H9 (cell line): ENCODE data around the gene FAM72D. TPM values are rescaled to one million over a fixed set of nuclear protein-coding genes. Genes with fewer than 3 reads are reported as not detected.
"Not testable (repeated sequence)": the region's sequence is repeated elsewhere in the genome, so short reads cannot be mapped to it uniquely, and the experiment has no call there.

Source experiments
- DNase-seq: peaks from one replicate; pipeline ENCODE4 v3.0.0-alpha.2; 2017
- H2AFZ ChIP-seq: one replicate; pipeline ENCODE4 v1.6.1; 2013; ENCODE audit warnings: mild to moderate bottlenecking, low read length, control low read depth, moderate library complexity
- H2AK5ac ChIP-seq: 2 replicates; pipeline ENCODE4 v1.6.1; 2013; ENCODE audit warnings: low read length, control low read depth, mixed read lengths; ENCODE audit not compliant: insufficient read length
- H2BK120ac ChIP-seq: one replicate; pipeline ENCODE4 v1.6.1; 2013; ENCODE audit warnings: low read depth, mild to moderate bottlenecking, low read length, control low read depth, inconsistent platforms; ENCODE audit not compliant: poor library complexity, severe bottlenecking
- H2BK12ac ChIP-seq: 2 replicates; pipeline ENCODE4 v1.6.1; 2013; ENCODE audit warnings: low read length, control low read depth, mixed read lengths, low read depth; ENCODE audit not compliant: insufficient read length
- H2BK15ac ChIP-seq: 2 replicates; pipeline ENCODE4 v1.6.1; 2013; ENCODE audit warnings: low read depth, low read length, control low read depth
- H2BK20ac ChIP-seq: one replicate; pipeline ENCODE4 v1.6.1; 2013; ENCODE audit warnings: low read depth, mild to moderate bottlenecking, low read length, control low read depth, inconsistent platforms; ENCODE audit not compliant: poor library complexity, severe bottlenecking
- H2BK5ac ChIP-seq: 2 replicates; pipeline ENCODE4 v1.6.1; 2013; ENCODE audit warnings: low read length, control low read depth, mixed read lengths; ENCODE audit not compliant: insufficient read length
- H3K14ac ChIP-seq: 2 replicates; pipeline ENCODE4 v1.6.1; 2013; ENCODE audit warnings: low read length, control low read depth; ENCODE audit not compliant: insufficient read depth
- H3K18ac ChIP-seq: 2 replicates; pipeline ENCODE4 v1.6.1; 2013; ENCODE audit warnings: low read depth, mild to moderate bottlenecking, mixed read lengths, low read length, control low read depth; ENCODE audit not compliant: insufficient read length
- H3K23ac ChIP-seq: 2 replicates; pipeline ENCODE4 v1.6.1; 2013; ENCODE audit warnings: low read length, control low read depth, mixed read lengths, low read depth; ENCODE audit not compliant: insufficient read length
- H3K23me2 ChIP-seq: 2 replicates; pipeline ENCODE4 v1.6.1; 2013; ENCODE audit warnings: low read depth, mild to moderate bottlenecking, mixed read lengths, low read length, control low read depth; ENCODE audit not compliant: insufficient read length, poor library complexity, severe bottlenecking
- H3K27ac ChIP-seq: 2 replicates; pipeline ENCODE4 v1.5.1; 2013; ENCODE audit warnings: low read length, control low read depth, mixed read lengths, low read depth; ENCODE audit not compliant: insufficient read length
- H3K27me3 ChIP-seq: 2 replicates; pipeline ENCODE4 v1.6.1; 2013; ENCODE audit warnings: low read length, control low read depth, inconsistent platforms; ENCODE audit not compliant: insufficient read depth
- H3K4ac ChIP-seq: 2 replicates; pipeline ENCODE4 v1.6.1; 2013; ENCODE audit warnings: low read depth, mild to moderate bottlenecking, control low read depth, inconsistent platforms, low read length, moderate library complexity
- H3K4me1 ChIP-seq: 2 replicates; pipeline ENCODE4 v1.6.1; 2013; ENCODE audit warnings: low read length, control low read depth, inconsistent platforms; ENCODE audit not compliant: insufficient read depth
- H3K4me2 ChIP-seq: 2 replicates; pipeline ENCODE4 v1.6.1; 2013; ENCODE audit warnings: low read length, control low read depth, mixed read lengths; ENCODE audit not compliant: insufficient read length, insufficient read depth
- H3K56ac ChIP-seq: 2 replicates; pipeline ENCODE4 v1.6.1; 2013; ENCODE audit warnings: low read depth, mild to moderate bottlenecking, mixed read lengths, low read length, control low read depth; ENCODE audit not compliant: insufficient read length
- H3K79me1 ChIP-seq: 2 replicates; pipeline ENCODE4 v1.6.1; 2013; ENCODE audit warnings: low read depth, mild to moderate bottlenecking, moderate library complexity, low read length, control low read depth, inconsistent platforms; ENCODE audit not compliant: insufficient read depth, poor library complexity, severe bottlenecking
- H3K79me2 ChIP-seq: 2 replicates; pipeline ENCODE4 v1.6.1; 2013; ENCODE audit warnings: low read length, control low read depth, inconsistent platforms; ENCODE audit not compliant: insufficient read depth
- H3K9ac ChIP-seq: 2 replicates; pipeline ENCODE4 v1.6.1; 2013; ENCODE audit warnings: low read length, control low read depth, mixed read lengths; ENCODE audit not compliant: insufficient read length; ENCODE audit errors: extremely low read depth
- H3K9me3 ChIP-seq: one replicate; pipeline ENCODE4 v1.6.1; 2013; ENCODE audit warnings: low read depth, low read length, inconsistent platforms; ENCODE audit not compliant: control insufficient read depth
- H3T11ph ChIP-seq: one replicate; pipeline ENCODE4 v1.6.1; 2013; ENCODE audit warnings: mild to moderate bottlenecking, low read length, control low read depth, inconsistent platforms
- H4K20me1 ChIP-seq: one replicate; pipeline ENCODE4 v1.6.1; 2013; ENCODE audit not compliant: control insufficient read depth, insufficient read length, insufficient read depth
- H4K5ac ChIP-seq: 2 replicates; pipeline ENCODE4 v1.6.1; 2013; ENCODE audit warnings: low read depth, mild to moderate bottlenecking, mixed read lengths, low read length, control low read depth; ENCODE audit not compliant: insufficient read length
- H4K8ac ChIP-seq: replicated peaks from 2 replicates; pipeline ENCODE4 v1.6.1; 2013; ENCODE audit warnings: low read length, control low read depth, mixed read lengths, low read depth; ENCODE audit not compliant: insufficient read length
- H4K91ac ChIP-seq: 2 replicates; pipeline ENCODE4 v1.6.1; 2013; ENCODE audit warnings: low read depth, mild to moderate bottlenecking, moderate library complexity, mixed read lengths, low read length, control low read depth; ENCODE audit not compliant: insufficient read length
- H3K27ac Mint-ChIP-seq, 3 experiments: 2 replicates in 2 of 3; 3 replicates in 1 of 3; pipeline ENCODE4 v1.8.0; 2020 to 2021; ENCODE audit warnings: mixed read lengths in 3 of 3, mild to moderate bottlenecking in 1 of 3, moderate library complexity in 1 of 3
- H3K27me3 Mint-ChIP-seq: 2 replicates; pipeline ENCODE4 v1.8.0; 2021; ENCODE audit warnings: low read depth, mild to moderate bottlenecking, moderate library complexity, mixed read lengths
- H3K36me3 Mint-ChIP-seq, 3 experiments: 2 replicates in 2 of 3; 3 replicates in 1 of 3; pipeline ENCODE4 v1.8.0; 2020 to 2021; ENCODE audit warnings: low read depth in 3 of 3, mixed read lengths in 3 of 3; ENCODE audit not compliant: insufficient read depth in 1 of 3
- H3K4me1 Mint-ChIP-seq, 2 experiments: 2 replicates each; pipeline ENCODE4 v1.8.0; 2020; ENCODE audit warnings: mixed read lengths in 2 of 2
- H3K4me3 Mint-ChIP-seq, 2 experiments: 2 replicates in 1 of 2; 3 replicates in 1 of 2; pipeline ENCODE4 v1.8.0; 2020 to 2021; ENCODE audit warnings: mild to moderate bottlenecking in 2 of 2, mixed read lengths in 2 of 2, moderate library complexity in 1 of 2
- H3K9me3 Mint-ChIP-seq, 2 experiments: 2 replicates in 1 of 2; 3 replicates in 1 of 2; pipeline ENCODE4 v1.8.0; 2020; ENCODE audit warnings: mild to moderate bottlenecking in 2 of 2, mixed read lengths in 2 of 2, moderate library complexity in 1 of 2
- WGBS: extraction: QIAGEN DNeasy Blood & Tissue Kit; methylation state at CpG from one replicate; pipeline ENCODE4 v1.1.7; 2013; ENCODE audit warnings: missing lambda C conversion rate, low lambda C conversion rate, mixed read lengths; ENCODE audit not compliant: insufficient read length; ENCODE audit errors: extremely low coverage; 5-methylcytosine and 5-hydroxymethylcytosine counted together
- total RNA-seq: library from RNA; stranded (reverse); gene quantifications from 2 replicates; pipeline ENCODE4 v1.2.1, GENCODE V29; 2021

The FAM72D gene
- total RNA-seq, 1 experiment from 2014 or later = 6.0 TPM

DNA sequence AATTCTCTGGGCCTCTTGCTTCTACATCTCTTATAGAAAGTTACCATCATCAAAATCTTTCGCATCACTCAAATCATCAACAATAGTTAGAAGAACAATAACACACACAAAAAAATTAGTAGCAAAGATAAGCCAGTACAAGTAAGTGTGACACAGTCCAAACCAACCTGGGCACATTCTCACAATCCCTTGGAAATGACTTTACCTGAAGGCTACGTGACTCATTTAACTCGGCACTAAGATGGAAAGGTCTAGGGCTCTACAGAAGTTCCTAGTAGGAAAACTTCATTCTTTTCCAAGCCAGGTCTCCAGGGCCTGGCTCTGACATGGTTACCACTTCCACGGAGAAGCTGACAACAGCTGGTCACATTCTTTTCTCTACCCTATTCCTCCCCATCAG is 42.3 kb upstream of the FAM72D start:
- H3K4me2 ChIP-seq, H2BK120ac ChIP-seq, H3K4me1 Mint-ChIP-seq, H3K4me3 Mint-ChIP-seq, H4K5ac ChIP-seq, H3K14ac ChIP-seq, H2BK15ac ChIP-seq, H3K23ac ChIP-seq, H3T11ph ChIP-seq, H2BK12ac ChIP-seq, H3K27ac Mint-ChIP-seq, H3K27me3 ChIP-seq, H3K9me3 ChIP-seq, H4K8ac ChIP-seq, H3K4me1 ChIP-seq, H2BK5ac ChIP-seq, H4K20me1 ChIP-seq, H3K36me3 Mint-ChIP-seq, H3K79me2 ChIP-seq, DNase-seq, H3K9ac ChIP-seq, H2AK5ac ChIP-seq, H2BK20ac ChIP-seq, H3K27me3 Mint-ChIP-seq, H3K9me3 Mint-ChIP-seq, H3K27ac ChIP-seq, H3K18ac ChIP-seq, H3K23me2 ChIP-seq, H3K56ac ChIP-seq, H4K91ac ChIP-seq, H3K4ac ChIP-seq, H3K79me1 ChIP-seq, H2AFZ ChIP-seq: not testable (repeated sequence)
- WGBS = no CpG with 5 or more reads among the region's 4 CpGs

DNA sequence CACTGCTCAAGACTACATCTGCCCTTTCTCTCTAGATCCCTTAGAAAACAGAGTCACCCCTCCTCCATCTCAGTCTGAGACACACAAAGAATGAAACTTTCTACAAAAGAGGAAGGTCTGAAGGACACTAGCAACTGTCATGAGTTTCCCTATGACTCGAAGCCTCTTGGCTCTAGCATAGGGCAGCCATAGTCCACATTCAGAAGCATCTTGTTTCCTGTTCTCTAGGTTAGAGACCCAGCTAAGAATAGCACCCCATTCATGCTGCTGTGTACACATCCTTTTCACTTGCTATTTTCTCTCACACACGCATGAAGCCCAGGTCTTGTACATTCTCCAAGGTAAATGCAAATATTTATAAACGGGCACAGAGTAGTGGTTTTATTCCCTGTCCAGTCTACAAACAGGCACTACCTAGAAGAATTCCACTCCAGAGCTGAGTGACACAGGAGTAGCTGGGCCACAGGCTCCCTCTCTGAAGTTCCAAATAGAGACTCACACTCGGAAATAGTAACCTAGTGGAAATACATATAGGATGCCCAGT is 40.5 kb upstream of the FAM72D start:
- not testable (repeated sequence) for H3K36me3 Mint-ChIP-seq, H3K4me3 Mint-ChIP-seq, H3K27ac ChIP-seq, H2BK120ac ChIP-seq, H3K4ac ChIP-seq, H4K8ac ChIP-seq, H2BK15ac ChIP-seq, H3K4me2 ChIP-seq, H4K20me1 ChIP-seq, H3K18ac ChIP-seq, H3K9me3 Mint-ChIP-seq, H3K9me3 ChIP-seq, H2AK5ac ChIP-seq, H3K23ac ChIP-seq, H2AFZ ChIP-seq, H2BK12ac ChIP-seq, H2BK5ac ChIP-seq, H3K27ac Mint-ChIP-seq, H3K27me3 ChIP-seq, DNase-seq, H3K4me1 ChIP-seq, H3K79me1 ChIP-seq, H2BK20ac ChIP-seq, H3K56ac ChIP-seq, H3T11ph ChIP-seq, H3K14ac ChIP-seq, H3K9ac ChIP-seq, H3K27me3 Mint-ChIP-seq, H4K5ac ChIP-seq, H3K23me2 ChIP-seq, H3K79me2 ChIP-seq, H3K4me1 Mint-ChIP-seq, H4K91ac ChIP-seq
- no CpG with 5 or more reads among the region's 4 CpGs for WGBS
